IPS DF 6.9 (cell line): ENCODE results near the gene RMI2.

Experiments
- DNase-seq: peaks from one replicate; pipeline ENCODE4 v3.0.0-alpha.2; 2013; ENCODE audit warnings: low read depth, low spot score
- H3K27ac ChIP-seq: one replicate; pipeline ENCODE4 v1.5.1; 2013; ENCODE audit warnings: low read length, control low read depth
- H3K27me3 ChIP-seq: 2 replicates; pipeline ENCODE4 v1.6.1; 2013; ENCODE audit warnings: mild to moderate bottlenecking, low read length; ENCODE audit not compliant: control insufficient read depth, insufficient read depth
- H3K36me3 ChIP-seq: 2 replicates; pipeline ENCODE4 v1.6.1; 2013; ENCODE audit warnings: low read length; ENCODE audit not compliant: control insufficient read depth, insufficient read depth
- H3K4me1 ChIP-seq: 2 replicates; pipeline ENCODE4 v1.6.1; 2013; ENCODE audit warnings: low read length; ENCODE audit not compliant: control insufficient read depth, insufficient read depth
- H3K4me3 ChIP-seq: 2 replicates; pipeline ENCODE4 v1.5.1; 2013; ENCODE audit warnings: mild to moderate bottlenecking, low read length
- H3K9me3 ChIP-seq: 2 replicates; pipeline ENCODE4 v1.6.1; 2013; ENCODE audit warnings: low read length, inconsistent platforms; ENCODE audit not compliant: control insufficient read depth, insufficient read depth
- WGBS: extraction: QIAGEN DNeasy Blood & Tissue Kit; methylation state at CpG from one replicate; pipeline ENCODE4 v1.1.7; 2013; ENCODE audit warnings: mixed read lengths, missing lambda C conversion rate; ENCODE audit not compliant: insufficient read length, insufficient coverage; 5-methylcytosine and 5-hydroxymethylcytosine counted together

The RMI2 gene

GRCh38 chr16:11329891-11330290, 15.4 kb upstream of the RMI2 start:
- Histone ChIP-seq H3K4me1 (peaks cover 10% of the 10 kb centered on the region), H3K27me3 (no peaks in the 10 kb centered on the region), H3K4me3 (no peak overlapping the region), H3K36me3 (no peaks in the 10 kb centered on the region), H3K9me3 (no peaks in the 10 kb centered on the region), H3K27ac (no peak overlapping the region)
- no peak for DNase-seq
- no CpG with 5 or more reads among the region's 3 CpGs for WGBS

GRCh38 chr16:11330526-11331237, 14.6 kb upstream of the RMI2 start:
- no peaks in the 10 kb centered on the region for H3K9me3 ChIP-seq
- no peak overlapping the region for H3K4me3 ChIP-seq
- no peak for DNase-seq
- no peaks in the 10 kb centered on the region for H3K36me3 ChIP-seq
- no CpG with 5 or more reads among the region's 5 CpGs for WGBS
- H3K27me3 ChIP-seq: no peaks in the 10 kb centered on the region
- H3K4me1 ChIP-seq: peaks cover 10% of the 10 kb centered on the region
- no peak overlapping the region for H3K27ac ChIP-seq

- Histone ChIP-seq H3K27me3 (no peaks in the 10 kb centered on the region), H3K27ac (no peak overlapping the region), H3K9me3 (no peaks in the 10 kb centered on the region), H3K4me1 (peaks cover 7% of the 10 kb centered on the region), H3K4me3 (no peak overlapping the region), H3K36me3 (no peaks in the 10 kb centered on the region)
- no CpG with 5 or more reads among the region's 2 CpGs for WGBS
- no peak for DNase-seq
Observed at GRCh38 chr16:11331967-11332366, 13.3 kb upstream of the RMI2 start.

GRCh38 chr16:11333010-11333409, 12.2 kb upstream of the RMI2 start:
- no peak for DNase-seq
- no peak overlapping the region for H3K27ac ChIP-seq
- peaks cover 4% of the 10 kb centered on the region; the same call in 1 of the 2 replicates for H3K4me1 ChIP-seq
- H3K9me3 ChIP-seq: no peaks in the 10 kb centered on the region
- no peaks in the 10 kb centered on the region for H3K36me3 ChIP-seq
- no peaks in the 10 kb centered on the region for H3K27me3 ChIP-seq
- no peak overlapping the region for H3K4me3 ChIP-seq
- no CpG with 5 or more reads among the region's 9 CpGs for WGBS

GRCh38 chr16:11333702-11334101, 11.6 kb upstream of the RMI2 start:
- WGBS: no CpG with 5 or more reads among the region's 8 CpGs
- H3K9me3 ChIP-seq: no peaks in the 10 kb centered on the region
- DNase-seq: no peak
- H3K36me3 ChIP-seq: no peaks in the 10 kb centered on the region
- no peak overlapping the region for H3K27ac ChIP-seq
- peaks cover 2% of the 10 kb centered on the region; the same call in 1 of the 2 replicates for H3K4me1 ChIP-seq
- no peak overlapping the region for H3K4me3 ChIP-seq
- H3K27me3 ChIP-seq: no peaks in the 10 kb centered on the region

- H3K27me3 ChIP-seq: no peaks in the 10 kb centered on the region
- H3K9me3 ChIP-seq: no peaks in the 10 kb centered on the region
- H3K36me3 ChIP-seq: no peaks in the 10 kb centered on the region
- WGBS: no CpG with 5 or more reads among the region's 6 CpGs
- no peaks in the 10 kb centered on the region for H3K4me1 ChIP-seq
- H3K27ac ChIP-seq: no peak overlapping the region
- H3K4me3 ChIP-seq: no peak overlapping the region
- DNase-seq: no peak
Observed at GRCh38 chr16:11334831-11335404, 10.3 kb upstream of the RMI2 start.

GRCh38 chr16:11339075-11339474, 6.2 kb upstream of the RMI2 start:
- DNase-seq: no peak
- WGBS: no CpG with 5 or more reads among the region's 3 CpGs
- H3K27me3 ChIP-seq: no peaks in the 10 kb centered on the region
- H3K9me3 ChIP-seq: no peaks in the 10 kb centered on the region
- H3K27ac ChIP-seq: no peak overlapping the region
- no peaks in the 10 kb centered on the region for H3K36me3 ChIP-seq
- no peaks in the 10 kb centered on the region for H3K4me1 ChIP-seq
- no peak overlapping the region for H3K4me3 ChIP-seq

- no peaks in the 10 kb centered on the region for H3K27me3 ChIP-seq
- H3K4me1 ChIP-seq: no peaks in the 10 kb centered on the region
- DNase-seq: no peak
- H3K4me3 ChIP-seq: no peak overlapping the region
- no peak overlapping the region for H3K27ac ChIP-seq
- no CpG with 5 or more reads among the region's 4 CpGs for WGBS
- H3K9me3 ChIP-seq: no peaks in the 10 kb centered on the region
- H3K36me3 ChIP-seq: no peaks in the 10 kb centered on the region
Observed at GRCh38 chr16:11340710-11341109, 4.5 kb upstream of the RMI2 start.

GRCh38 chr16:11341371-11341770, 3.9 kb upstream of the RMI2 start:
- Histone ChIP-seq H3K9me3 (no peaks in the 10 kb centered on the region), H3K36me3 (no peaks in the 10 kb centered on the region), H3K27ac (no peak overlapping the region), H3K4me1 (no peaks in the 10 kb centered on the region), H3K27me3 (no peaks in the 10 kb centered on the region), H3K4me3 (no peak overlapping the region)
- no CpG with 5 or more reads among the region's 9 CpGs for WGBS
- DNase-seq: no peak

GRCh38 chr16:11342021-11342855, 3.0 kb upstream of the RMI2 start:
- Histone ChIP-seq H3K27me3 (no peaks in the 10 kb centered on the region), H3K9me3 (no peaks in the 10 kb centered on the region), H3K4me3 (no peak overlapping the region), H3K27ac (no peak overlapping the region), H3K36me3 (no peaks in the 10 kb centered on the region), H3K4me1 (peaks cover 1% of the 10 kb centered on the region; the same call in 1 of the 2 replicates)
- no peak for DNase-seq
- no CpG with 5 or more reads among the region's 5 CpGs for WGBS
